Astrocyte (in vitro differentiated cells and primary cell): ENCODE results near the gene ZBTB8OS.

Source experiments
- CTCF ChIP-seq: IDR thresholded peaks from 2 replicates; pipeline ENCODE4 v1.5.1; 2011; ENCODE audit warnings: low read depth, mild to moderate bottlenecking, inconsistent platforms, low read length, moderate library complexity; ENCODE audit not compliant: insufficient read depth
- EZH2 ChIP-seq: IDR thresholded peaks from 2 replicates; pipeline ENCODE4 v1.6.1; 2012; ENCODE audit warnings: mild to moderate bottlenecking, low read length, inconsistent platforms; ENCODE audit not compliant: insufficient read depth

DNA sequence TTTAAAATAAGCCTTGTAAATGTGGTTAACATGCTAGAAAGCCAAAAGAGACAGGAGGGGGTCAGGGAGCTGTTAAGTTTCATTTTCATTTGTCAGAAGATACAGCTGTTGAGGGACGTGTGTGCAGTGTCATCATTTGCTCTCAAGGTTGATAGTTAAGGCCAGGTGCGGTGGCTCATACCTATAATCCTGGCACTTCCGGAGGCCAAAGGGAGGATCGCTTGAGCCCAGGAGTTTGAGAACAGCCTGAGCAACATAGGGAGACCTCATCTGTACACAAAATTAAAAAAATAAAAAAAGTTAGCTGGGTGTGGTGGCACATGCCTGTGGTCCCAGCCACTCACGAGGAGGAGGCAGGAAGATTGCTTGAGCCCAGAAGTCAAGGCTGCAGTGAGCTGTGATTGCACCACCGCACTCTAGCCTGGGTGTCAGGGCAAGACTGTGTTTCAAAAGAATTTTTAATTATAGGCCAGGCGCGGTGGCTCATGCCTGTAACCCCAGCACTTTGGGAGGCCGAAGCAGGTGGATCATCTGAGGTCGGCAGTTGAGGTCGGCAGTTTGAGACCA, 22.7 kb downstream of the ZBTB8OS start:
- TF ChIP-seq CTCF (no peak), EZH2 (no peak)
